ENCODE data around the gene PGAM2. TPM values are rescaled to one million over a fixed set of nuclear protein-coding genes. Genes with fewer than 3 reads are reported as not detected.

PGAM2 gene
- total RNA-seq, 1 experiment from 2014 or later, result 0.27 TPM

DNA sequence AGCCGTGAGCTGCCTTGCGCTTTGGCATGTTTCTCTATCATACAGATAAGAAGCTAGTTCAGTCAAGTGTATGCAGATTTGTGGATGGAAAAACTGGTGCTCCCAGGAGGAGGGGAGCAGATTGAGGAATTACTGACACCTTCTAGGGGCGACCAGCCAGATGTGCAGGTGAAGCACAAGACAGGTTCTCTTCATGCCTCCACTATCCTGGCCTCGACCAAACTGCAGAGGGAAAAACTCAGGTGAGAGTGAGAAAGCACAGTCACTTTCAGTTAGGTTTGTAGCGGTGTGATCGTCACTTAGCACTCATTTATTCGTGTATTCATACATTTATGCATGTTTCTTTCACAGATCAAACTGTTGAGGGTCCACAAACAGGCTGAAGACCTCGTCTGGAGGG, 21.5 kb downstream of the PGAM2 start:
- H3K4me2 ChIP-seq (ENCODE audit: low read length), result peak overlapping the region; percentile 91
- peak overlapping the region; percentile 90 to 97 for H3K4me3 ChIP-seq (replicated peaks in 1 of 2; ENCODE audit: low read depth in 1 of 2, low read length in 2 of 2)
- no peak for TF ChIP-seq SIN3A (IDR thresholded peaks at IDR 0.05; ENCODE audit: low read depth)
- no peak for TF ChIP-seq MAX (IDR thresholded peaks at IDR 0.05)
- no peak for TF ChIP-seq FOSL1 (IDR thresholded peaks at IDR 0.05; ENCODE audit: low read depth)
- no peak for TF ChIP-seq YY1 (IDR thresholded peaks at IDR 0.05; ENCODE audit: extremely low read depth, insufficient replicate concordance, low read depth, low read length)
- TF ChIP-seq EGR1 (IDR thresholded peaks at IDR 0.05; ENCODE audit: low read depth), result no peak
- no peak for TF ChIP-seq EZH2phosphoT487 (IDR thresholded peaks at IDR 0.05; ENCODE audit: borderline replicate concordance)
- TF ChIP-seq SP1 (IDR thresholded peaks at IDR 0.05; ENCODE audit: low read depth), result no peak
- TF ChIP-seq, protein P1, sequence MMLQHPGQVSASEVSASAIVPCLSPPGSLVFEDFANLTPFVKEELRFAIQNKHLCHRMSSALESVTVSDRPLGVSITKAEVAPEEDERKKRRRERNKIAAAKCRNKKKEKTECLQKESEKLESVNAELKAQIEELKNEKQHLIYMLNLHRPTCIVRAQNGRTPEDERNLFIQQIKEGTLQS (IDR thresholded peaks at IDR 0.05), result no peak
- TF ChIP-seq, protein P2, sequence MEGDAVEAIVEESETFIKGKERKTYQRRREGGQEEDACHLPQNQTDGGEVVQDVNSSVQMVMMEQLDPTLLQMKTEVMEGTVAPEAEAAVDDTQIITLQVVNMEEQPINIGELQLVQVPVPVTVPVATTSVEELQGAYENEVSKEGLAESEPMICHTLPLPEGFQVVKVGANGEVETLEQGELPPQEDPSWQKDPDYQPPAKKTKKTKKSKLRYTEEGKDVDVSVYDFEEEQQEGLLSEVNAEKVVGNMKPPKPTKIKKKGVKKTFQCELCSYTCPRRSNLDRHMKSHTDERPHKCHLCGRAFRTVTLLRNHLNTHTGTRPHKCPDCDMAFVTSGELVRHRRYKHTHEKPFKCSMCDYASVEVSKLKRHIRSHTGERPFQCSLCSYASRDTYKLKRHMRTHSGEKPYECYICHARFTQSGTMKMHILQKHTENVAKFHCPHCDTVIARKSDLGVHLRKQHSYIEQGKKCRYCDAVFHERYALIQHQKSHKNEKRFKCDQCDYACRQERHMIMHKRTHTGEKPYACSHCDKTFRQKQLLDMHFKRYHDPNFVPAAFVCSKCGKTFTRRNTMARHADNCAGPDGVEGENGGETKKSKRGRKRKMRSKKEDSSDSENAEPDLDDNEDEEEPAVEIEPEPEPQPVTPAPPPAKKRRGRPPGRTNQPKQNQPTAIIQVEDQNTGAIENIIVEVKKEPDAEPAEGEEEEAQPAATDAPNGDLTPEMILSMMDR (IDR thresholded peaks at IDR 0.05 in 2 of 3, conservative IDR thresholded peaks at IDR 0.05 in 1 of 3; ENCODE audit: borderline replicate concordance in 1 of 3, insufficient read depth in 1 of 3, low read depth in 2 of 3, low read length in 2 of 3), result no peak
- BruUV-seq (replicated peaks), result TSS peak; percentile 92
- ChIA-PET RAD21 (ENCODE audit: low non-redundant PET in 1 of 2, low total read pairs in 2 of 2, uncharacterized antibody in 2 of 2, unreplicated experiment in 2 of 2) (interaction anchor here in 1 of 2 experiments (1.3 kb wide), 1 partner anchor 24 kb away, joined by 4 read pairs; no protein-coding TSS in a partner anchor), CTCF (interaction anchor here (1.0 kb wide), 1 partner anchor 24 kb away, joined by 5 read pairs; no protein-coding TSS in a partner anchor), POLR2A (interaction anchor here (0.8 kb wide), 1 partner anchor 37 kb away, joined by 3 read pairs; no protein-coding TSS in a partner anchor)
- H2AFZ ChIP-seq (ENCODE audit: low read depth, low read length, poor library complexity, severe bottlenecking), result no peak overlapping the region
- H3K79me2 ChIP-seq (ENCODE audit: insufficient read depth, low read length), result peaks cover 42% of the 10 kb centered on the region
- no peak for DNase-seq (ENCODE audit: low read depth, low spot score)
- H3K9me2 ChIP-seq (ENCODE audit: insufficient read depth), result no peaks in the 10 kb centered on the region
- H3K9ac ChIP-seq (ENCODE audit: low read length), result peak overlapping the region; percentile 84
- intact Hi-C loops (cut with micrococcal nuclease), result loop anchor here (1.0 kb wide), 1 partner anchor 25 kb away; no protein-coding TSS in a partner anchor
- no peak for ATAC-seq
- peak overlapping the region; percentile 80 for H3K27ac ChIP-seq (ENCODE audit: low read depth, low read length)
- H3K4me1 ChIP-seq (ENCODE audit: control insufficient read depth in 1 of 2, insufficient read depth in 2 of 2, low read length in 2 of 2), result peaks cover 4 to 22% of the 10 kb centered on the region in 2 experiments; a peak in 2 of 4 replicates
- no peaks in the 10 kb centered on the region for H4K20me1 ChIP-seq (ENCODE audit: insufficient read depth)
- H3K9me3 ChIP-seq (ENCODE audit: control insufficient read depth in 1 of 2, insufficient read depth in 1 of 2, low read depth in 1 of 2, low read length in 2 of 2), result no peaks in the 10 kb centered on the region
- peaks cover 0 to 3% of the 10 kb centered on the region in 2 experiments; a peak in 1 of 4 replicates for H3K36me3 ChIP-seq (ENCODE audit: control insufficient read depth in 1 of 2, insufficient read depth in 2 of 2, low read length in 2 of 2)
- no peaks in the 10 kb centered on the region for H3K27me3 ChIP-seq (ENCODE audit: insufficient read depth, low read length)

All from HCT116 (cell line).